ENCODE results near the gene GHR.

The GHR gene

GRCh38 chr5:42593591-42593990 lies 170.4 kb downstream of the GHR start:
- no peak overlapping the region for H3K4me3 ChIP-seq (ENCODE audit: low read depth, low read length)
- DNase-seq (ENCODE audit: low read depth), result no peak
- no peak for TF ChIP-seq CTCF (conservative IDR thresholded peaks at IDR 0.05; ENCODE audit: low read depth, low read length)

- TF ChIP-seq CTCF (conservative IDR thresholded peaks at IDR 0.05; ENCODE audit: low read depth, low read length), result no peak
- no peak overlapping the region for H3K4me3 ChIP-seq (ENCODE audit: low read depth, low read length)
- DNase-seq (ENCODE audit: low read depth), result no peak
These were observed 172.4 kb downstream of the GHR start for GRCh38 chr5:42595597-42595996.

DNA sequence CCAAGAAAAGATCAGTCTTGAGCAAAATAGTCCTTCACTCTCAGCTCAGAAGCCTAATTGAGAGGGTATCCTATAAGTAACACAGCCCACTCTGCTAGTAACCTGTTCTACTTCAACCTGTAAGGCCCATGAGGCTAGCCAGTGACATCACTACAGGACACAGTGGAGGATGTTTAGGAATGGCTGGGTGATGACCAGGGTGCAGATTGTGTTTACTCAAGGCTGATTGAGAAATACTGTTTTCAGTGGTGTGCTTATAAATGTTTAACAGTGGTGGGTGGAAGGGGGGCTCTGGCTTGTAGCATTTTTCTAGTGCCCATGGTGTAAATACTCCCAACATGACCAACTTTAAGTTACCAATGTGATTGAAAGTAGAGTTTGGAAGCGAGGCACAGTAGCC lies 173.6 kb downstream of the GHR start:
- no peak for TF ChIP-seq CTCF (conservative IDR thresholded peaks at IDR 0.05; ENCODE audit: low read depth, low read length)
- no peak overlapping the region for H3K4me3 ChIP-seq (ENCODE audit: low read depth, low read length)
- no peak for DNase-seq (ENCODE audit: low read depth)

DNA sequence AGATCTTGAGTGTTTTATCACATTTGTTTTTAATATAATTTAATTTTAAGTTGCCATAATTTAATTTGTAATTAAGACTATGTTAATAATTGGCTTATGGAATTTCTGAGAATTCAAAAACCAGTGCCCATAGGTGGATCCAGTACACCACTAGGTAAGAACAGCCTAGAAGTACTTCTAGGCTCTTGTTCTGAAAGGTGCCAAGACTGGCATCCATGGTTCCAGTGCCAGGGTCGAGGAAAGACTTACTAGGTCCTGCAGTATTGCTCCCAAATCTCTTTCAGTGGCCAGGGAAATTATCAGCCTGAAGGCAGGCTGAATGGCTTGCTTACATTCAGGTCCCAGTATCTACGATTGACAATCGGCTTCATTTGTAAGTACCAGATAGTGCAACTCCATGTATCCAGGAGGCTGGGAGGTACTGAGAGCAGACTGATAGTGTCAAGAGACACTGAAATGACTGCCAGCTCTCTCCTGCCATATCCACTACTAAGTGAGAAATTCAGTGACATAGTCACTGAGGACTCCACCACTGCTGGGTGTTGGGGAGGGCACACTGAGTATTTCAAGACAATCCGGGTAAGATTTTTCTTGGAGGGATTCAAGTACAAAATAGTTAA lies 174.2 kb downstream of the GHR start:
- TF ChIP-seq CTCF (conservative IDR thresholded peaks at IDR 0.05; ENCODE audit: low read depth, low read length), result no peak
- H3K4me3 ChIP-seq (ENCODE audit: low read depth, low read length), result no peak overlapping the region
- no peak for DNase-seq (ENCODE audit: low read depth)

DNA sequence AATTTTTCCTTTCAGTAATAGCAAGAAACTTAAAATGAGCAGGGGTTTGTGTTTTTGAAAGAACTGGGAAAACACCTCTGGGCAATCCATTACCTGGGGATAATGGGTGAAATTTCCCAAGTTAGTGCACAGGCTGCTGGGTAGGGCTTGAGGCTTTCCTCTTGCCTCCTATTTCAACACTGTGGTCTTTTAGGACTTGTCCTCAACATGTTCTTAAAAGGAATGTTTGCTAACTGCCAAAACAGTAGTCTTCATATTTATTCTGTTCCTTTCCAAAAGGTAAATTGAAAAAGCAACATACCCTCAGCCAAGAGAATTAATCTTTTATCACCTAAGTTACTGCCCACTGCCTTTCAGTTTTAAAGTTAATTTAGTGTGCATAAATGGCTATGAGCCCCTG lies 175.1 kb downstream of the GHR start:
- no peak overlapping the region for H3K4me3 ChIP-seq (ENCODE audit: low read depth, low read length)
- no peak for TF ChIP-seq CTCF (conservative IDR thresholded peaks at IDR 0.05; ENCODE audit: low read depth, low read length)
- DNase-seq (ENCODE audit: low read depth), result no peak

DNA sequence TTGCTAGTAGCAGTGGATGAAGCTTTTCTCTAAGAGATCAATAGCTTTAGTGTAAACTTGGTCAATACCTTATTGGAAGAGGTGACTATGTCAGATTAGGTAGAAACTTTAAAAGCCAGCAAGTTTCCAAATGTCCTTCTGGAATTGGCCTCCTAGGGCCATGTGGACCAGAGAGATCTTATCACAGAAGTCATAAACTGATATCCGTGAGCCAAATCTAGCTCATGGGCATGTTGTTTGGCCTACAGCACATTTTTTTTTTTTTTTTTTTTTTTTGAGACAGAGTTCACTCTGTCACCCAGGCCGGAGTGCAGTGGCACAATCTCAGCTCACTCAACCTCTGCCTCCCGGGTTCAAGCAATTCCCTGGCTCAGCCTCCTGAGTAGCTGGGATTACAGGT lies 175.9 kb downstream of the GHR start:
- DNase-seq (ENCODE audit: low read depth), result no peak
- TF ChIP-seq CTCF (conservative IDR thresholded peaks at IDR 0.05; ENCODE audit: low read depth, low read length), result no peak
- no peak overlapping the region for H3K4me3 ChIP-seq (ENCODE audit: low read depth, low read length)

- H3K4me3 ChIP-seq (ENCODE audit: low read depth, low read length), result no peak overlapping the region
- DNase-seq (ENCODE audit: low read depth), result no peak
- no peak for TF ChIP-seq CTCF (conservative IDR thresholded peaks at IDR 0.05; ENCODE audit: low read depth, low read length)
These were observed 177.2 kb downstream of the GHR start for GRCh38 chr5:42600441-42600840.

Data from choroid plexus epithelial cell (primary cell).